ENCODE results near the gene SIVA1. TPM values are rescaled to one million over a fixed set of nuclear protein-coding genes. Genes with fewer than 3 reads are reported as not detected.
A peak's percentile ranks its signal among the peaks of the same experiment; 100 is the strongest.

Gene SIVA1
- total RNA-seq, 4 donors from 2014 or later: 189 to 397 (median 203) TPM

GRCh38 chr14:104754213-104754851, 1.4 kb downstream of the SIVA1 start:
- Histone ChIP-seq H3K4me3 (peak overlapping the region in 2 of 4 donors; percentile 89 to 93), H3K27me3 (no peaks in the 10 kb centered on the region), H3K4me1 (peaks cover 16 to 29% (median 22%) of the 10 kb centered on the region in 4 donors), H3K27ac (peak overlapping the region in 3 of 4 donors; percentile 85 to 93 (median 92)), H3K9me3 (no peaks in the 10 kb centered on the region), H3K36me3 (peaks cover 0 to 8% (median 4%) of the 10 kb centered on the region in 4 donors)
- TF ChIP-seq EP300 (IDR thresholded peaks at IDR 0.05; ENCODE audit: low read depth) (no peak), POLR2AphosphoS5 (IDR thresholded peaks at IDR 0.05) (no peak), POLR2A (IDR thresholded peaks at IDR 0.05) (no peak)
- intact Hi-C loops (cut with DNase I; ENCODE audit: low total_unique reads): no loop called here
- in situ Hi-C loops (cut with MboI; ENCODE audit: low pct_ligation_motif_present in 1 of 4, low pct_unique_long_range_greater_than_20kb in 1 of 4, low sequenced_read_pairs in 3 of 4): no loop called here
- 13 to 45% methylated on average over 4 to 13 of the region's 13 CpGs for WGBS, 2 donors (ENCODE audit: low coverage in 1 of 2)
- DNase-seq: no peak

GRCh38 chr14:104755621-104756020, 2.7 kb downstream of the SIVA1 start:
- no peaks in the 10 kb centered on the region for H3K9me3 ChIP-seq
- peaks cover 0 to 8% (median 4%) of the 10 kb centered on the region in 4 donors for H3K36me3 ChIP-seq
- TF ChIP-seq CTCF (IDR thresholded peaks at IDR 0.05): no peak
- TF ChIP-seq EP300 (IDR thresholded peaks at IDR 0.05; ENCODE audit: low read depth): no peak
- no peak for TF ChIP-seq POLR2A (IDR thresholded peaks at IDR 0.05)
- no peak for TF ChIP-seq POLR2AphosphoS5 (IDR thresholded peaks at IDR 0.05)
- WGBS, 2 donors (ENCODE audit: low coverage in 1 of 2): 76% methylated on average over 8 of the region's 11 CpGs; no CpG with 5 or more reads in 1 of the 2 donors
- intact Hi-C loops (cut with DNase I; ENCODE audit: low total_unique reads) (no loop called here), in situ Hi-C loops (cut with MboI; ENCODE audit: low pct_ligation_motif_present in 1 of 4, low pct_unique_long_range_greater_than_20kb in 1 of 4, low sequenced_read_pairs in 3 of 4) (no loop called here)
- no peaks in the 10 kb centered on the region for H3K27me3 ChIP-seq
- no peak overlapping the region for H3K4me3 ChIP-seq
- no peak for DNase-seq
- H3K27ac ChIP-seq: no peak overlapping the region
- peaks cover 16 to 22% (median 17%) of the 10 kb centered on the region in 4 donors for H3K4me1 ChIP-seq

DNA sequence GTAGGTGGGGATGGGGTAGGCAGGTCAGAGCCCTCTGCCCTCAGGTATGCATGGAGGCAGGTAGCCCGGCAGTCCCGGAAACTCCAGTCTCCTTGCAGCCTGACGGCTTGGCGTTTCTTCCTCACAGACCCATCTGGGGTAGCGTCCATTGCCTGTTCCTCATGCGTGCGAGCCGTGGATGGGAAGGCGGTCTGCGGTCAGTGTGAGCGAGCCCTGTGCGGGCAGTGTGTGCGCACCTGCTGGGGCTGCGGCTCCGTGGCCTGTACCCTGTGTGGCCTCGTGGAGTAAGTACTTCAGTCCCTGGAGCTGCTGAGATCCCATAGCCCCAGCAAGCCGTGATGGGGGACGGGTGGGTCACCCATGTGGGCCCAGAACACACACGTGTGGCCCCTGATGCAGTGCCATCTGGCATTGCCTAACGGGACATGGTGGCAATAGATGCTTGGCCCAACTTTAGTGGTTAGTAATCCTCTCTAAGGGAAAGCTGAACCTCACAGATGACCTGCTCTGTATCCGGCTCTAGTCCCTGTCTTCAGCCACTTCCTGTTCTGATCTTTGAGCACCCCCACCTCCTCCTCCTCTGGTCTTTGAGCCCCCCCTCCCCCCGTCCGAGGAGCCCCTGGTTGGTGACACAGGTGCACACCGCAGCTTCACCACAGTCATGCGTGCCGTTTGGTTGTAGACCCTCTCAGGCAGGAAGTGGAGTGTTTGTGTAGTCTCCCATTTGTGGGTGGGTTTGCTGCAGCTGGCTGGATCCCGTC, 3.7 kb downstream of the SIVA1 start:
- TF ChIP-seq POLR2A (IDR thresholded peaks at IDR 0.05) (no peak), CTCF (IDR thresholded peaks at IDR 0.05) (no peak), POLR2AphosphoS5 (IDR thresholded peaks at IDR 0.05) (no peak), EP300 (IDR thresholded peaks at IDR 0.05; ENCODE audit: low read depth) (no peak)
- Histone ChIP-seq H3K9me3 (no peaks in the 10 kb centered on the region), H3K4me3 (no peak overlapping the region), H3K4me1 (peaks cover 16 to 22% (median 17%) of the 10 kb centered on the region in 4 donors), H3K27me3 (no peaks in the 10 kb centered on the region), H3K36me3 (peaks cover 0 to 8% (median 4%) of the 10 kb centered on the region in 4 donors), H3K27ac (no peak overlapping the region)
- 52 to 79% methylated on average over 6 to 26 of the region's 27 CpGs for WGBS, 2 donors (ENCODE audit: low coverage in 1 of 2)
- no peak for DNase-seq
- intact Hi-C loops (cut with DNase I; ENCODE audit: low total_unique reads): no loop called here
- in situ Hi-C loops (cut with MboI; ENCODE audit: low pct_ligation_motif_present in 1 of 4, low pct_unique_long_range_greater_than_20kb in 1 of 4, low sequenced_read_pairs in 3 of 4): no loop called here

DNA sequence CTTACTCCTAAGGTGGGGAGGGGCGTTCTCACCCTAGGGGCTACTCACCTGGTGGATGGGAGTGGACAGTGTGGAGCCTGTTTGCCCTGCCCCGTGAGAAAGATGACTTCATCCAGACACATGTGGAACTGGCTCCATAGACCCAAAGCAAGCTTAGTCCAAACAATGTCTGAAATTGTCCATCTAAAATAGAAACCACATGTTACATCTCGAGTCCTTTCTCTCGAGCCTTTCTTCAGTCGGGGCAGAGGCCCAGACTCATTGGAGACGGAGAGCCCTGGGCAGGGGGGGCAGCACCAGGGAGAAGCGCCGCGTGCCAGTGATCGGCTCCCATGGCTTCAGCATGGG, 4.3 kb downstream of the SIVA1 start:
- Histone ChIP-seq H3K27ac (no peak overlapping the region), H3K4me3 (no peak overlapping the region), H3K36me3 (peaks cover 0 to 8% (median 4%) of the 10 kb centered on the region in 4 donors), H3K4me1 (peaks cover 11 to 16% (median 12%) of the 10 kb centered on the region in 4 donors), H3K9me3 (no peaks in the 10 kb centered on the region), H3K27me3 (no peaks in the 10 kb centered on the region)
- TF ChIP-seq CTCF (IDR thresholded peaks at IDR 0.05) (no peak), POLR2A (IDR thresholded peaks at IDR 0.05) (no peak), EP300 (IDR thresholded peaks at IDR 0.05; ENCODE audit: low read depth) (no peak), POLR2AphosphoS5 (IDR thresholded peaks at IDR 0.05) (no peak)
- in situ Hi-C loops (cut with MboI; ENCODE audit: low pct_ligation_motif_present in 1 of 4, low pct_unique_long_range_greater_than_20kb in 1 of 4, low sequenced_read_pairs in 3 of 4): no loop called here
- no peak for DNase-seq
- WGBS, 2 donors (ENCODE audit: low coverage in 1 of 2): 75 to 80% methylated on average over 4 to 10 of the region's 10 CpGs
- intact Hi-C loops (cut with DNase I; ENCODE audit: low total_unique reads): no loop called here

Data from transverse colon (tissue), 4 donors.